ENCODE measurements around the gene KIF6.

GRCh38 chr6:39401376-39401775, 323.8 kb downstream of the KIF6 start:
- TF ChIP-seq EZH2 (IDR thresholded peaks at IDR 0.05) (no peak), POLR2AphosphoS5 (IDR thresholded peaks at IDR 0.05; ENCODE audit: borderline replicate concordance, low read depth, low read length) (no peak)
